ENCODE results near the gene ELAVL1. TPM values are rescaled to one million over a fixed set of nuclear protein-coding genes. Genes with fewer than 3 reads are reported as not detected.

The ELAVL1 gene
- total and polyA plus RNA-seq, 2 donors (not counting 1 experiment from before 2014, with no cell fraction given) = 21.8 to 63.5 TPM

DNA sequence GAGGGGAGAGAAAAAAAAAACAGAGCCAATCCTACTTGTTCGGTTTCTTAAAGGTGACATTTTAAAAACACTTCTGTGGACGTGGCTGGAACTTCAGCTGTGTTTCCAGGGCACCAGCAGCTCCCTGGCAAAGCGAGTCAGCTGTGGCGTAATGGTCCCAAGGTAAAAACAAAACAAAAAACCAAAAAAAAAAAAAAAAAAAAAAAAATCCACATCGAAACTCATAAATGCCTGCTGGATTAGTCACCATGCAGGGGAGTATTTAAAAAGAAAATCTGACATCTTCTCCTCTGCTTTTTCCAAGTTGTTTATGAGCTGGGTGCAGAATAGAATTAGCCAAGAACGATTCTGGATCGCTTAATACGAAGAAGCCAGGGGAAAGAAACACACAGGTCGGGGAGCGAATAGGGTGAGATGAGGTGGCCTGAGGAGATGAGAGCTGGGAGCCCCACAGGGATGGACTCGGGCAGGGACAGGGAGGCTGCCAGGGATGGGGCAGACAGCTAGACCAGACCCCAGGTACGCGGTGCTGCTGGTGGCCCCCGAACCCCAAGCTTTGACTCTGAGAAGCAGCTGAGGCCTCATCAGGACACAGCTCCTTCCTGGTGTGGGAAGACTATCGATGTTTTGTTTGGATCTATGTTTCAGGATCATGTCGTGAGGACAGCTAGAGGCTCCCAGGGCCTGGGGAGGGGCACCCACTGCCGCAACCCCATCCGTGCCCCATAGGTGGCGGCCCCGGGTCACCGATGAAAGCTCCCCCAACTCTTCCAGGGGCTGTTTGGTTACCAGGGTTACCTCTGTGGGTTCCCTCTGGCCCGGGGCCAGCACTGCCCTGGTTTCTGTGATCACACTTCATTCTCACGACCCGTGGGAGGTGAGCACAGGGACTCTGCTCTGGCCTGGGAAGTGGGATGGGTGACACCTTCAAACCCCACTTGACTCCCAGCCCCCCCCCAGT lies 76.4 kb downstream of the ELAVL1 start:
- Histone ChIP-seq H3K36me3 (replicated peaks in 1 of 2; ENCODE audit: control extremely low read depth in 1 of 2, control insufficient read depth in 1 of 2, extremely low read depth in 1 of 2, insufficient read depth in 2 of 2, low read length in 1 of 2) (peaks cover 2 to 35% of the 10 kb centered on the region in 2 experiments), H3K27me3 (replicated peaks in 1 of 4; ENCODE audit: control extremely low read depth in 1 of 4, control insufficient read depth in 3 of 4, insufficient read depth in 4 of 4, low read length in 3 of 4) (no peaks in the 10 kb centered on the region), H3K4me1 (ENCODE audit: control insufficient read depth in 2 of 2, insufficient read depth in 2 of 2, low read length in 2 of 2) (peaks cover 10 to 12% of the 10 kb centered on the region in 2 donors), H3K79me2 (ENCODE audit: control insufficient read depth, insufficient read depth, low read length) (peaks cover 2% of the 10 kb centered on the region), H3K9me3 (ENCODE audit: control extremely low read depth in 1 of 3, control insufficient read depth in 2 of 3, insufficient read depth in 1 of 3, low read length in 2 of 3) (no peaks in the 10 kb centered on the region), H4K20me1 (ENCODE audit: control insufficient read depth, insufficient read depth, low read length, poor library complexity, severe bottlenecking) (peaks cover 18% of the 10 kb centered on the region), H3K4me2 (replicated peaks; ENCODE audit: low read depth, low read length, poor library complexity, severe bottlenecking) (no peak overlapping the region), H3K4me3 (ENCODE audit: control extremely low read depth in 1 of 5, extremely low read depth in 1 of 5, insufficient read depth in 1 of 5, low read depth in 2 of 5, low read length in 4 of 5) (no peak overlapping the region), H2AFZ (ENCODE audit: insufficient read depth, low read depth, low read length, poor library complexity, severe bottlenecking) (no peak overlapping the region), H3K27ac (ENCODE audit: low read length in 2 of 2) (no peak overlapping the region), H3K9ac (ENCODE audit: low read length) (no peak overlapping the region)
- peaks cover 10% of the 10 kb centered on the region for H3K4me1 Mint-ChIP-seq
- no peaks in the 10 kb centered on the region for H3K9me3 Mint-ChIP-seq (ENCODE audit: insufficient read depth)
- POLR2A ChIA-PET = interaction anchor here (1.7 to 2.2 kb wide), 2 partner anchors 9 to 15 kb away, joined by 7 to 16 read pairs; partner anchors contain the start of genes SNAPC2 and TIMM44
- DNase-seq (peak; percentile 81), ATAC-seq (ENCODE audit: low read depth) (peak; percentile 48)
- WGBS (ENCODE audit: insufficient coverage) = 77% methylated on average over 18 of the region's 24 CpGs
- TF ChIP-seq EZH2 (IDR thresholded peaks at IDR 0.05; ENCODE audit: borderline replicate concordance, insufficient read depth, low read depth, low read length, poor library complexity, severe bottlenecking) = no peak
- TF ChIP-seq, protein P1, sequence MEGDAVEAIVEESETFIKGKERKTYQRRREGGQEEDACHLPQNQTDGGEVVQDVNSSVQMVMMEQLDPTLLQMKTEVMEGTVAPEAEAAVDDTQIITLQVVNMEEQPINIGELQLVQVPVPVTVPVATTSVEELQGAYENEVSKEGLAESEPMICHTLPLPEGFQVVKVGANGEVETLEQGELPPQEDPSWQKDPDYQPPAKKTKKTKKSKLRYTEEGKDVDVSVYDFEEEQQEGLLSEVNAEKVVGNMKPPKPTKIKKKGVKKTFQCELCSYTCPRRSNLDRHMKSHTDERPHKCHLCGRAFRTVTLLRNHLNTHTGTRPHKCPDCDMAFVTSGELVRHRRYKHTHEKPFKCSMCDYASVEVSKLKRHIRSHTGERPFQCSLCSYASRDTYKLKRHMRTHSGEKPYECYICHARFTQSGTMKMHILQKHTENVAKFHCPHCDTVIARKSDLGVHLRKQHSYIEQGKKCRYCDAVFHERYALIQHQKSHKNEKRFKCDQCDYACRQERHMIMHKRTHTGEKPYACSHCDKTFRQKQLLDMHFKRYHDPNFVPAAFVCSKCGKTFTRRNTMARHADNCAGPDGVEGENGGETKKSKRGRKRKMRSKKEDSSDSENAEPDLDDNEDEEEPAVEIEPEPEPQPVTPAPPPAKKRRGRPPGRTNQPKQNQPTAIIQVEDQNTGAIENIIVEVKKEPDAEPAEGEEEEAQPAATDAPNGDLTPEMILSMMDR (IDR thresholded peaks at IDR 0.05) = peak; percentile 69
- no peak overlapping the region for H3K4me3 Mint-ChIP-seq
- intact Hi-C loops (cut with micrococcal nuclease) = no loop called here
- no peaks in the 10 kb centered on the region for H3K27me3 Mint-ChIP-seq
- CTCF ChIA-PET = interaction anchor here (0.9 to 2.9 kb wide), 9 partner anchors 8 to 273 kb away, joined by 3 to 18 read pairs (median 4); partner anchors contain the start of genes ELAVL1, SNAPC2 and TIMM44
- H3K27ac Mint-ChIP-seq = no peak overlapping the region

All from B cell (primary cell).